Dedifferentiated amniotic fluid mesenchymal stem cell (primary cell): ENCODE measurements around the gene CD70.
"Not testable (repeated sequence)": the region's sequence is repeated elsewhere in the genome, so short reads cannot be mapped to it uniquely, and the experiment has no call there.

Experiments
- DNase-seq: peaks from one replicate; pipeline ENCODE4 v3.0.0-alpha.2; 2016; ENCODE audit errors: extremely low spot score

CD70 gene

GRCh38 chr19:6570764-6571163 lies 20.2 kb downstream of the CD70 start:
- no peak for DNase-seq

GRCh38 chr19:6568816-6569215 lies 22.1 kb downstream of the CD70 start:
- no peak for DNase-seq

- no peak for DNase-seq
Observed at GRCh38 chr19:6568010-6568526, 22.9 kb downstream of the CD70 start.

- not testable (repeated sequence) for DNase-seq
Observed at GRCh38 chr19:6566727-6567126, 24.2 kb downstream of the CD70 start.

DNA sequence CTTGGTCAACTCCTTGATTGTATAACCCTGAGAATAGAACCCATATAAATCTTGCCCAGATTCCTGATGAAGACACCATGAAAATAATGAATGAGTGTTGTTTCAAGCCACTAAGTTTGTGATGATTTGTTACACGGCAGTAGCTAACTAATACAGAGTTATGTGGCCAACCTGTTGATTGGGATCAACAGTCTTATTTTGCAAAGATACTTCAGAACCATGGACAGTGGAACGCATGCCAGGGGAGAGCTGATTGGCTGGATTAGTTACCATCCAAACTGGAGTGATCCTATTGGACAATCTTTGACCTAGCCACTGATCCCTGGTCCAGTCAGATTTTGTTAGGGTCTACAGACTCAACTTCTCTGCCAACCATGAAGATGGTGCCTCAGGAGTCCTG lies 26.6 kb downstream of the CD70 start:
- DNase-seq, result no peak

GRCh38 chr19:6562437-6562836 lies 28.5 kb downstream of the CD70 start:
- DNase-seq, result not testable (repeated sequence)

DNA sequence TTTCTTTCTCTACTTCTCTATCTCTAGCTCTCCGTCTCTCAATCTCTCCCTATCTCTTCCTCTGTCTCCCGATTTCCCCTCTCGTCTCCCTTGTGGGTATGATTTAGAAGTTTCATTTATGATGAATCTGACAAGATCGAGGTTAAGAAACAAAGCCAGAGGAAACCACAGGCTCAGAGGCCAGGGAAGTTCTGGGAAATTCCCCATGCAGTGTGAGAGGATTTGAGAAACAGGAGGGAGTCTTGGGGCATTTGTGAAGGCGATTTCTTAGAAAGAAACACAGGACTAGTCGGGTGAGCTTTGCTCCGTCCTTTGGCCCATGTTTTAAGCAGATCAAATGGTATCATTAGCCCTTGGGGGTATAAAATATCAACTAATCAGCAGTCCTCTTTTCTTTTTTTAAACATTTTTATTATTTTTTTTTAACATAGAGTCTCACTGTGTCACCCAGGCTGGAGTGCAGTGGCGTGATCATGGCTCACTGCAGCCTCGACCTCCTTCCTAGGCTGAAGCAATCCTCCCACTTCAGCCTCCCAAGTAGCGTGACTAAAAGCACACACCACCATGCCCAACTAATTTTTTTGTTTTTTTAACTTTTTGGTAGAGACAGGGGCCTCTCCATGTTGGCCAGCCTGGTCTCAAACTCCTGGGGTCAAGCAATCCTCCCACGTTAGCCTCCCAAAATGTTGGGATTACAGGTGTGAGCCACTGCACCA lies 34.3 kb downstream of the CD70 start:
- DNase-seq, result no peak

DNA sequence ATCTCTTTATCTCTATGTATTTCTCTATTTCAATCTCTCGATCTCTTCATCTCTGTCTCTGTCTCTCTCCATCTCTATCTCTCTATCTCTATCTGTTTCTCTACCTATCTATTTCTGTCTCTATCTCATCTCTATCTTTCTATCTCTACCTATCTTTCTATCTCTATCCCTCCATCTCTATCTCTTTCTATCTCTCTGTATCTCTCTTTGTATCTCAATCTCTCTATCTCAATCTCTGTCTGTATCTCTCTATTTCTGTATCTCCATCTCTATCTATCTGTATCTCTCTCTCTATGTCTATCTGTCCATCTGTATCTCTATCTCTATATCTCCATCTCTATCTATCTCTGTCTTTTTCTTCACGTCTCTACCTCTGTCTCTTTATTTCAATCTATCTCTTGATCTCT lies 34.9 kb downstream of the CD70 start:
- DNase-seq, result no peak

DNA sequence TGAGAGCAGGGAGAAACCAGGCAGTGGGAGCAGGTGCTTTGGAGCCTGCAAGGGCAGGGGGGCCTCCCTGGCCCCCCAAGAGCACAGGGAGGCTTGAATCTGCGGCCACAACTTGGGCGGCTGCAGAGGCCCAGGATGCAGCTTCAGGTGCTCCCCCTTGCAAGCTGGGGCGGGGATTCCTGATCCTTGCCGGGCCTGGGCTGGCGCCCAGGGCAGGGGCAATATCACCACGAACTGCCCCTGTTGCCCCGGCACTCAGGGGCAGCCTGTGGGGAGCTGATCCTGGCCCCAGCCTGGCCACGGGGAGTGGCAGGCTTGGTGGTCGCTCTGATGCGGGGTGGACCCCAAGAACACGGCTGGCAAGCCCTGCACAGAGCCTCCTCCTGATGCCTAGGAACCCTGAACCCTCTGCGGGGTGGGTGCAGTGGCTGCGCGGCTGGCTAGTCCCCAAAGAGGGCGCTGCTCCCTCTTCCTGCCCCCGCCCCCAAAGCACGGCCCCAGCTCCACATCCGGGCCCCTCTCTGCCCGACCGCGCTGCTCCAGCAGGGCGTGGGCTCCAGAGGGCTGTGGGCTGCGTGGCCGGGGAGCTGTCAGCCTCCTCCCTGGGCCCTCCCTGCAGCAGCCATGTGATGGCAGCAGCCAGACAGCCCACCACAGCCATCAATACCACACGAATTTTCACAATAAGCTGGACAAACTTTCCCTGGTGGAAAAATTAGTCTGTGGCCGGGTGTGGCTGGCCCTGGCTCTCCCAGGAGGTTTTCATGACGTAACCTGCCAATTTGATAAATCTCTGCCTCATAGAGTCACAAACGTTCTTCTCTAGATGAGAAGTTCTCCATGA lies 39.1 kb downstream of the CD70 start:
- no peak for DNase-seq

- no peak for DNase-seq
Observed at GRCh38 chr19:6551091-6551490, 39.9 kb downstream of the CD70 start.

DNA sequence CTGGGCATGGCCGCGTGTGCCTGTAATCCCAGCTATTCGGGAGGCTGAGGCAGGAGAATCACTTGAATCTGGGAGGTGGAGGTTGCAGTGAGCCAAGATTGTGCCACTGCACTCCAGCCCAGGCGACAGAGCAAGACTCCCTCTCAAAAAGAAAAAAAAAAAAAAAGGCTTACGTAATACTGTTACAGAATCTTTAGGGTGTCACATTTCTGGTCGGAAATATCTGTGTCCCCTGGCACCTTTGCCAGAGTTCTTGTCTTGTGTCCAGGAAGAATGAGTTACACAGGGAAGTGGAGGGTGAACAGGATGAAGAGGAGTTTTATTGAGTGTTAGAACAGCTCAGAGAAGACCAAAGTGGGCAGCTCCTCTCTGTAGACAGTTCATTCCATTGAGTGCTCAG lies 40.3 kb downstream of the CD70 start:
- not testable (repeated sequence) for DNase-seq

DNA sequence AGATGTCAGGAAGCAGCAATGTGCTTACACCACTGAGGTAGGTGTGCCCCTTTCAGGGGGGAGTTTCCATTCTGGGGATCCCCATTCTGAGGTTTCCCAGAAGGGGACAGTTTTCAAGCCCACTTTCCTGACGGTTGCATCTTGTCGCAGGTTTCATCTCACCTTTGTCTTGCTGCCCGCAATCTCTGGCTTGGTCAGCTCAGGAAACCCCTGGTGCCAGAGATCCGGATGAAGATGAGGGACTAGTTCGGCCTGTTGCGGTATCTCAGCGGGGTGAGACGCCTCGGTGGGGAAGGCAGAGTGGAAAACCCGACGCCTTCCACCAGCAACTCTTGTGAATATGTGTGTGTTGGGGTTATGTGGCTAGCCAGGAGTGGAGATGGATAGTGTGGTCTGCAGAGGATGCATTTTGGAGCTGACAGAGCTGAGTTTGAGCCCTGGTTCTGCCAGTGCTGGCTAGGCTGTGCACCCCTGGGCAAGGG lies 47.0 kb downstream of the CD70 start:
- DNase-seq, result no peak

- no peak for DNase-seq
Observed at GRCh38 chr19:6540918-6541689, 49.8 kb downstream of the CD70 start.

GRCh38 chr19:6539514-6539913 lies 51.4 kb downstream of the CD70 start:
- DNase-seq, result no peak
